HG03196 (cell line): ENCODE data around the gene DCUN1D3.
"Not testable (repeated sequence)": the region's sequence is repeated elsewhere in the genome, so short reads cannot be mapped to it uniquely, and the experiment has no call there.

Experiments
- ATAC-seq: cut with Tn5 transposase; IDR thresholded peaks from one replicate; pipeline ENCODE4 v1.9.1; 2021; ENCODE audit not compliant: unreplicated experiment

The DCUN1D3 gene

DNA sequence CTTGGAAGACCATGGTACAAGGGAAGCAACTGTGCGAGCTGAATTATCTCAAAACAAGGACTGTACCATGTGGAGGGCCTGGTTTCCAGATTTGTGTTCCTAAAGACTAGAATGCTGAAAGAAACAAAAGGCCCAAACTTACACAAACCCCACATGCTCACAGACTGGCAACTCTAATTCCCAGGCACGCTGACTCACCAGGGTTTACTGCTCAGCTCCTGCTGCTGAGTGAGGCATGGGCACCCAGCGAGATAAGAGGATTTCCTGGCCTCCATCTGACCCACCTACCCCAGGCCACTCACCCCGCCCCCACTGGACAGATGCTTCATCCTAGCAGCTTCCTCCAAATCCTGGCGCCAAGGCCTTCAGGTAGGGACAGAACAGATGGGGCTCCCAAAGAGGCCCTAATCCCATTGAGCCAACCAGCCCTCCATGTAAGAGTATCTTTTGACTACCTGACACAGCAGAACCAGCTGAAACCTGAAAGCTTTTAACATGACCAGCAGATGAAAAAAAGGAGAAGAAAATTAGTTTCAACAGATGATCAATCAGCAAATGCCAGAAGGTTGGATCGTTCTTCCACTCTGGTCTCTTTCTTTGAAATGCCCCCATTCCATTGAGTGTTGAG, 33.9 kb downstream of the DCUN1D3 start:
- no peak for ATAC-seq

DNA sequence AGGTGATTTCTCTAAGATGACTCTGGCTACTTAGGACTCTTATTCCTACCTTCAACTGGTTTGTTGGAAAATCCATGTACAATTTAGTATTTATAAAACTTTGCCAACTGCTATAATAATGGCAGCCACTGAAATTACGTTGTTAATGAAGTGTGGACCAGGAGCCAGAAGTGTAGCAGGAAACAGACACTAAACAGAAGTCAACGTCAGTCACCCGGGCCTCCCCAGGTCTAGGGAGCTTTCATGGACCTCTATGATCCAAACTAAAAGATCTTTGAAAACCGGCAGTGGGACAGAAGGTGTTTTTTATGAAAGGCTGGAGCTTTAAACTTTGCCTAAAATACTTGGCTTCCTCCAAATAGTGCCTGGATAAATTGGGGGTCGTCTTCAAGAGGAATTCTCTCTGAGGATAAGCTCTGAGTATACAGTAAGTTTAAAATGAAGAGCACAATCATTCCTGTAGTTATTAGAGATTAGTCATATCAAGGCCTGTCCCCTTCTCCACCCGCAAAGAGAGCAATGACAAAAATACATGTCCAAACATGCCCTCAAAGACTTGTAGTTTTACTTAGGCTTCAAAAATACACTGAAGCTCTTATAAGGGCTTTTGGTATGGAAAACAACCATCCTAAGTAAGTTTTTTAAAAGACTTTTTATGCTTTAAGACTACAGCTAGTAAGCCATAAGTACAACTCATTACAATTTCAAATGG, 34.6 kb downstream of the DCUN1D3 start:
- peak; percentile 67 for ATAC-seq

GRCh38 chr16:20864376-20864775, 35.8 kb downstream of the DCUN1D3 start:
- ATAC-seq: not testable (repeated sequence)

GRCh38 chr16:20862162-20862960, 37.8 kb downstream of the DCUN1D3 start:
- no peak for ATAC-seq

GRCh38 chr16:20860995-20861394, 39.2 kb downstream of the DCUN1D3 start:
- not testable (repeated sequence) for ATAC-seq

- ATAC-seq: no peak
These were observed 39.8 kb downstream of the DCUN1D3 start for GRCh38 chr16:20860361-20860760.

GRCh38 chr16:20859699-20860098, 40.5 kb downstream of the DCUN1D3 start:
- no peak for ATAC-seq

DNA sequence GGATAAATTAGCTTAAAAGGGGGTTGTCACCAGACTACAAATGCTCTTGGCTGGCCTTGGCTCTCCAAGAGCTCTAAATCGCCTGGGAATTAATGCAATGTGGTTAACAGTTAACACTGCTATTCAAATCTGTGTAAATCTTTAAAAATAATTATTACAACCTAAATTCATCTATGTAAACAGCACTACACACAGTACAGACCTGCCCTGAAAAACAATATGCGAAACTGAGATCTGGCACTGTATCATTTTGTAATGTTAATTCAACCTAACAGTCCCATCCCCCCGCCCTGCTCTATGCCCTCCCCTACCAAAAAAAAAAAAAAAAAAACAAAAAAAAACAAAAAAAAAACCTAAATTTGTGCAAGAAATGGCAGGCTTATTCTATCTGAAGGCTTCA, 40.9 kb downstream of the DCUN1D3 start:
- ATAC-seq: no peak

DNA sequence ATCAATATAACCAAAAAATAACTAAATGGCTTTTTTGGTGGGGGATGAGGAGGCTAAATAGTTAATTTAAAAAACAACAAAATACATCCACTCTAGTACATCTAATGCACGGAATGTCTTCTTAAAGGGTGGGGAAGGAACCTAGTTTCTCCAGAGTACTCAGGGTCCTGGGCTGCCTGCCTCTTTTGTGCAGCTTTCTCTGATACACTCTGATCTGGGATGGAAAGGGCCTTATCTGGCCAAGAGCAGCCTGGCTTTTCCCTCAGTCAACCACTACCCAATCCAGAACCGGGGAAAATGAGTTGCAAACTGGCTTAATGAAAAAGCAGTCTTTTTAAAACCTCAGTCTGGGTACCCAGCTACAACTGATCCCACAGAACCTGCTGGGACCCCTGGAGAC, 42.9 kb downstream of the DCUN1D3 start:
- ATAC-seq: no peak

DNA sequence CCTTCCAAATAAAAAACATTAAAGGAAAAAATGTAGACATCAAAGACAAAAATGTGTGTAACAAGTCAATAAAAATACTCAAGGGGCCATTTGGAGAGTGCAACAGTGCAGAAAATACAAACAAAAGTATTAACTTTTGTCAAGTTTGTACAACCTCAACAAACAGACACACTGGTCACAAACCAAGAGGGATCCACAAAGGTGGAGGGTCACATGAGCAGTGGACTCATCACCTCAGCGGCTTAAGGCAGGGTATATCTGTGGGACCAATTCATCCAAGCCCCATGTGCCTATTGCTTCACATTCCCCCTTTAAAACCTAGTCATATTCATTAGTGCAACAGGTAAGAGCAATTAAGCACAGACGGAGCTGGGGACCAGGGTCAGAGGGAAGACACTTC, 45.2 kb downstream of the DCUN1D3 start:
- ATAC-seq: no peak

DNA sequence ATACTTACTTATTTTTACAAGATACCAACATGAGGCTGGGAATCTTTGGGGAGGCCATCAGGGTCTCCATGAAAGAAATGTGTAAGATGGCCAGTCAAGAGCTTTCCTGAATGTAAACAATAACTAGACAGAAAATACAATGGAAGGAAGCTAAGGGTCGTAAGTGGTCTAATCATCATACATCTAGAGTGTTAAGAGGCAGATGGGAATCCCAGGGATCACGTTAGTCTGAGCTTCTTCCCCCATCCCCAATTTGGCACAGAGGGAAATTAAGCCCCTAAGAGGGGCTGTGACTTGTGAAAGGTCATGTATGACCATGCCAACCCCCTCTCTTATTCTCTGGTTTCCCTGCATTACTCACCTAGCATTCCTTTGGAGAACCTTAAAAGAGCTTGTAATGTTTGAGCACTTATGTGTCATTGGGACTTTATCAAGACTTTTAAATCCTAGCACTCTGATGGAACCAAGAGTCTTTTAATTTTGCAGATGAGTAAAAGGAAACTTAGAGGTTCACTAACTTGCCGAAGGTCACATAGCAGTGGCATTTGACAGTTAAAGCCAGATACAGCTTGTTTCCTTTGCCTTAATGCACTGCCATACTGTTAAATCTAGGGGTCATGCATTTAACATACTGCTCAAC, 46.1 kb downstream of the DCUN1D3 start:
- ATAC-seq: no peak

GRCh38 chr16:20853143-20853542, 47.0 kb downstream of the DCUN1D3 start:
- no peak for ATAC-seq

DNA sequence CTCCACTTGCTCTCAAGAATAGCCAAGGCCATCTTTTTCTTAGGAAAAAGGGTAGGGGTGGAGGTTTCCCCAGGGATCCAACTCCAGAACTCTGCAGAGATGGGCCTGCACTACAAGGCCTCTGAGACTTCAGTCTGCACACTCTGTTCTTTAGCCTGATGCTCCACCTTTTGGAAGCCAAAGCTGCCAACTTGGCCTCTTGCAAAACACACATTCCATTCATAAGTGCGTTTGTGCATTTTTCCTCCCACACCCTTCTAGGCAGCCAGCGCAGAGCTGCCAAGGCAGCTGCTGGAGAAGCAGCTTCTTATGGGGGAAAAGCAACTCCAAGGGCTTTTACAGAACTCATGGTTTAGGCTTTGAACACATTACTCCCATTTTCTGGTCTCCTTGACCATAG, 48.6 kb downstream of the DCUN1D3 start:
- ATAC-seq: no peak

- ATAC-seq: no peak
These were observed 49.2 kb downstream of the DCUN1D3 start for GRCh38 chr16:20850981-20851380.

- ATAC-seq: no peak
These were observed 50.4 kb downstream of the DCUN1D3 start for GRCh38 chr16:20849589-20850390.

- ATAC-seq: no peak
These were observed 52.6 kb downstream of the DCUN1D3 start for GRCh38 chr16:20847550-20847949.

DNA sequence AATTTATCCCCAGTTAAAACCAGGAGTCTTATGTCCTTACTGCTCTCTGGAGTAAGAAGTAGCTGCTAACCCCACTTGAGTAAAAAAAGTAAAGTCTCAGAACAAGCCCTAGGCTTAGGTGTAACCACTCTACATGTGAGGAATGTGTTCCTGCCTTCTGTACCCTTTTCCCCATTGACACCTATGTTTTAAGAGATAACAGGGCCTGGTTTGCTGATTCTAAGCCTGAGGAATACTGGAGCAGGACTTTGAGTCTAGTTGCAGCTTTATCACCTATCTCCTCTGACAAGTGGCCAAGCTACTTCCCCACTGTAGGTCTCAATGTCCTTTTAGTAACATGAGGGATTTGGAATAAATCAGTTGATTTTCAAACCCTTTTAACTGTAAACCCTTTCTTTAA, 53.6 kb downstream of the DCUN1D3 start:
- no peak for ATAC-seq

GRCh38 chr16:20846030-20846429, 54.1 kb downstream of the DCUN1D3 start:
- no peak for ATAC-seq

- ATAC-seq: no peak
These were observed 55.6 kb downstream of the DCUN1D3 start for GRCh38 chr16:20844588-20844987.

DNA sequence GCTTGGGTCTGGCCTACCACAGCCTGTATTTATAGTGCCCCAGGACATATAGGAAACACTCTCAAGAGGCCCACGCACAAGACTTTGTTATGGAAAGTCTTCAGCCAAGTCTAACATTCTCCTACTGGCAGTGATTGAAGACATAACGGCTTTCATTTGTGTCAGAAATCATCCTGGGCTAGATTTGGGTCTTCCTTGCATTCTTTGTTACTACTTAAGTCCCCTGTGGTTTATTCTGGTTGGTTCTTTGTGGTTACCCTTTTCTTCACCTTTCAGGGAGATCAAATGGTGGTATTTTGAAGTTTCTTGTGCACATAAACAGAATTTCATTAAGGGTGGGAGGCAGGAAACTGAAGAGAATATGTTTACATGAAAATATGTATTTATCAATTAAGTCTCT, 56.1 kb downstream of the DCUN1D3 start:
- ATAC-seq: no peak

DNA sequence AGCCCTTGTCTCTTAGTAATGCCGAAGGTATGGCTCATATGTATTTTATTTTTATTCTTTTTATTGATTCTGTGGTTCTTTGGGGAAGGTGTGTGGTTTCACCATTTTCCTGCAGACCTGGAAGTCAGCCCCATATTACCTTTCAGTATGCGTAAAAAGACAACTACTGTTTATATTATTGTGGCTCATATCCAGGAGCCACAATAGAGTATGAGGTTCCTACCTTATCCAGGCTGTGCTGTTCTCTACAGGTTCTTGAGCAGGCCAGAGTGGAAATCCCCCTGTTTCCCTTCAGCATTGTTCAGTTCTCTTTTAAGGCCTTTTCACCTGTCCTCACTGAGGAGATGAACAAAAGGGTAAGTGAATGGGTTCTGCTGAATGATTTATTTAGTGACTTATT, 60.7 kb downstream of the DCUN1D3 start:
- ATAC-seq: no peak
